ENCODE data around the gene PLEKHA3. TPM values are rescaled to one million over a fixed set of nuclear protein-coding genes. Genes with fewer than 3 reads are reported as not detected.

Gene PLEKHA3
- total and polyA plus RNA-seq, 2 experiments from 2014 or later, result 8.8 to 15.2 TPM

DNA sequence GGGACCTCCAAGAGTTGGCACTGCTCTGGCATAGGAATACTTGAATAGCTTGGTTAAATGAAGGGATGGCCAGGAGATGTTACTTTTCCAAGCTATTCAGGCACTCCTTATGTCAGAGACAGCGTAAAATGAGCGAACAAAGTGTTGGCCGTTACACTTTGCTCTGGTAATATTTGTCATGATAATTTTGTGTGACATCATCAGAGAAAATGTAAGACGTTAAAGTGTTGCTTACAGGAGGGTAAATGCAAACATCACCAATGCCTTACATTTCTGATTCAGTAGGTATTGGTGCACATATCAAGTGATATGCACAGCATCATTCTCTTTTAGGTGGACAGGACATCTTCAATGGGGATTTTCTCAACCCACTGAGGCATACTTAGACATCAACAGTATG, 46.0 kb downstream of the PLEKHA3 start:
- Histone ChIP-seq H2AFZ (no peak overlapping the region), H3K4me3 (no peak overlapping the region), H3K4me1 (ENCODE audit: insufficient read depth) (peaks cover 8% of the 10 kb centered on the region; the same call in 1 of the 2 replicates), H3K36me3 (ENCODE audit: insufficient read depth) (no peaks in the 10 kb centered on the region), H3K4me2 (no peak overlapping the region), H3K27ac (ENCODE audit: low read depth) (no peak overlapping the region), H3K27me3 (ENCODE audit: insufficient read depth) (no peaks in the 10 kb centered on the region), H3F3A (replicated peaks; ENCODE audit: low read depth) (no peaks in the 10 kb centered on the region), H3K9me2 (ENCODE audit: insufficient read depth) (0 out of 2 replicates have a peak, but pooled peaks cover 5% of the 10 kb centered on the region), H3K79me2 (replicated peaks; ENCODE audit: insufficient read depth) (peaks cover 72% of the 10 kb centered on the region), H4K20me1 (replicated peaks; ENCODE audit: insufficient read depth) (no peaks in the 10 kb centered on the region; the same call in 1 of the 2 replicates)
- Mint-ChIP-seq H3K27ac (no peak overlapping the region), H3K4me3 (no peak overlapping the region), H3K4me1 (no peaks in the 10 kb centered on the region), H3K27me3 (ENCODE audit: insufficient read depth, low read depth, poor library complexity) (peaks cover 10% of the 10 kb centered on the region), H3K9me3 (no peaks in the 10 kb centered on the region), H3K36me3 (ENCODE audit: low read depth) (peaks cover 7% of the 10 kb centered on the region; the same call in 1 of the 3 replicates)
- TF ChIP-seq, protein P1, sequence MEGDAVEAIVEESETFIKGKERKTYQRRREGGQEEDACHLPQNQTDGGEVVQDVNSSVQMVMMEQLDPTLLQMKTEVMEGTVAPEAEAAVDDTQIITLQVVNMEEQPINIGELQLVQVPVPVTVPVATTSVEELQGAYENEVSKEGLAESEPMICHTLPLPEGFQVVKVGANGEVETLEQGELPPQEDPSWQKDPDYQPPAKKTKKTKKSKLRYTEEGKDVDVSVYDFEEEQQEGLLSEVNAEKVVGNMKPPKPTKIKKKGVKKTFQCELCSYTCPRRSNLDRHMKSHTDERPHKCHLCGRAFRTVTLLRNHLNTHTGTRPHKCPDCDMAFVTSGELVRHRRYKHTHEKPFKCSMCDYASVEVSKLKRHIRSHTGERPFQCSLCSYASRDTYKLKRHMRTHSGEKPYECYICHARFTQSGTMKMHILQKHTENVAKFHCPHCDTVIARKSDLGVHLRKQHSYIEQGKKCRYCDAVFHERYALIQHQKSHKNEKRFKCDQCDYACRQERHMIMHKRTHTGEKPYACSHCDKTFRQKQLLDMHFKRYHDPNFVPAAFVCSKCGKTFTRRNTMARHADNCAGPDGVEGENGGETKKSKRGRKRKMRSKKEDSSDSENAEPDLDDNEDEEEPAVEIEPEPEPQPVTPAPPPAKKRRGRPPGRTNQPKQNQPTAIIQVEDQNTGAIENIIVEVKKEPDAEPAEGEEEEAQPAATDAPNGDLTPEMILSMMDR (conservative IDR thresholded peaks at IDR 0.05; ENCODE audit: low read depth in 2 of 2), result no peak
- TF ChIP-seq EZH2phosphoT487 (IDR thresholded peaks at IDR 0.05; ENCODE audit: unreplicated experiment) (no peak), CREB1 (CRISPR knock-in tag; IDR thresholded peaks at IDR 0.05; ENCODE audit: low read depth) (no peak), POLR2AphosphoS5 (IDR thresholded peaks at IDR 0.05; ENCODE audit: low read depth) (no peak), JUNB (IDR thresholded peaks at IDR 0.05; ENCODE audit: unreplicated experiment) (no peak)
- DNase-seq (ENCODE audit: low spot score) (no peak), ATAC-seq (no peak)

DNA sequence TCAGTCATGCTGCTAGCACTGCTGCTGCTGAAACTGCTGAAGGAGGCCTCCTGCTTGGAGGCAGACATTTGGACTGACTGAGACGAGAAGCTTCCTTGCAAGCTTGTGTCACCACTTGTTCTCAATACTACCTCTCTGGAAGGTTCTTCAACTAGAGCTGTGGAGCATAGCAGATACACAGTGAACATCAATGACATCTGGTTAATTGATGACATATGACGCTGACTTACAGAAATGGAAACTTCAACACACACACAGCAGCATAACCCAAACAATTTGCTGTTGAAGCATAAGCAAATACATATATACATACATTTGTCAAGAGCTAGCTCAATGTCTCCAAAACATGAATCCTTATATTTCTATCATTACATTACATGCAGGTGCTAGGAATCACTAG, 47.3 kb downstream of the PLEKHA3 start:
- no peak for ATAC-seq
- Histone ChIP-seq H3K27ac (ENCODE audit: low read depth) (no peak overlapping the region), H4K20me1 (replicated peaks; ENCODE audit: insufficient read depth) (no peaks in the 10 kb centered on the region; the same call in 1 of the 2 replicates), H2AFZ (no peak overlapping the region), H3F3A (replicated peaks; ENCODE audit: low read depth) (no peaks in the 10 kb centered on the region), H3K4me3 (no peak overlapping the region), H3K4me1 (ENCODE audit: insufficient read depth) (peaks cover 8% of the 10 kb centered on the region; the same call in 1 of the 2 replicates), H3K9me2 (ENCODE audit: insufficient read depth) (no peaks in the 10 kb centered on the region), H3K79me2 (replicated peaks; ENCODE audit: insufficient read depth) (peaks cover 84% of the 10 kb centered on the region), H3K27me3 (ENCODE audit: insufficient read depth) (no peaks in the 10 kb centered on the region), H3K4me2 (no peak overlapping the region), H3K36me3 (ENCODE audit: insufficient read depth) (no peaks in the 10 kb centered on the region)
- no peak for DNase-seq (ENCODE audit: low spot score)
- H3K36me3 Mint-ChIP-seq (ENCODE audit: low read depth), result peaks cover 7% of the 10 kb centered on the region; the same call in 2 of the 3 replicates
- H3K4me1 Mint-ChIP-seq, result no peaks in the 10 kb centered on the region
- no peak overlapping the region for H3K4me3 Mint-ChIP-seq
- peaks cover 6% of the 10 kb centered on the region for H3K27me3 Mint-ChIP-seq (ENCODE audit: insufficient read depth, low read depth, poor library complexity)
- no peak overlapping the region for H3K27ac Mint-ChIP-seq
- H3K9me3 Mint-ChIP-seq, result no peaks in the 10 kb centered on the region
- TF ChIP-seq, protein P1 (conservative IDR thresholded peaks at IDR 0.05; ENCODE audit: low read depth in 2 of 2), result no peak
- TF ChIP-seq, protein P2, sequence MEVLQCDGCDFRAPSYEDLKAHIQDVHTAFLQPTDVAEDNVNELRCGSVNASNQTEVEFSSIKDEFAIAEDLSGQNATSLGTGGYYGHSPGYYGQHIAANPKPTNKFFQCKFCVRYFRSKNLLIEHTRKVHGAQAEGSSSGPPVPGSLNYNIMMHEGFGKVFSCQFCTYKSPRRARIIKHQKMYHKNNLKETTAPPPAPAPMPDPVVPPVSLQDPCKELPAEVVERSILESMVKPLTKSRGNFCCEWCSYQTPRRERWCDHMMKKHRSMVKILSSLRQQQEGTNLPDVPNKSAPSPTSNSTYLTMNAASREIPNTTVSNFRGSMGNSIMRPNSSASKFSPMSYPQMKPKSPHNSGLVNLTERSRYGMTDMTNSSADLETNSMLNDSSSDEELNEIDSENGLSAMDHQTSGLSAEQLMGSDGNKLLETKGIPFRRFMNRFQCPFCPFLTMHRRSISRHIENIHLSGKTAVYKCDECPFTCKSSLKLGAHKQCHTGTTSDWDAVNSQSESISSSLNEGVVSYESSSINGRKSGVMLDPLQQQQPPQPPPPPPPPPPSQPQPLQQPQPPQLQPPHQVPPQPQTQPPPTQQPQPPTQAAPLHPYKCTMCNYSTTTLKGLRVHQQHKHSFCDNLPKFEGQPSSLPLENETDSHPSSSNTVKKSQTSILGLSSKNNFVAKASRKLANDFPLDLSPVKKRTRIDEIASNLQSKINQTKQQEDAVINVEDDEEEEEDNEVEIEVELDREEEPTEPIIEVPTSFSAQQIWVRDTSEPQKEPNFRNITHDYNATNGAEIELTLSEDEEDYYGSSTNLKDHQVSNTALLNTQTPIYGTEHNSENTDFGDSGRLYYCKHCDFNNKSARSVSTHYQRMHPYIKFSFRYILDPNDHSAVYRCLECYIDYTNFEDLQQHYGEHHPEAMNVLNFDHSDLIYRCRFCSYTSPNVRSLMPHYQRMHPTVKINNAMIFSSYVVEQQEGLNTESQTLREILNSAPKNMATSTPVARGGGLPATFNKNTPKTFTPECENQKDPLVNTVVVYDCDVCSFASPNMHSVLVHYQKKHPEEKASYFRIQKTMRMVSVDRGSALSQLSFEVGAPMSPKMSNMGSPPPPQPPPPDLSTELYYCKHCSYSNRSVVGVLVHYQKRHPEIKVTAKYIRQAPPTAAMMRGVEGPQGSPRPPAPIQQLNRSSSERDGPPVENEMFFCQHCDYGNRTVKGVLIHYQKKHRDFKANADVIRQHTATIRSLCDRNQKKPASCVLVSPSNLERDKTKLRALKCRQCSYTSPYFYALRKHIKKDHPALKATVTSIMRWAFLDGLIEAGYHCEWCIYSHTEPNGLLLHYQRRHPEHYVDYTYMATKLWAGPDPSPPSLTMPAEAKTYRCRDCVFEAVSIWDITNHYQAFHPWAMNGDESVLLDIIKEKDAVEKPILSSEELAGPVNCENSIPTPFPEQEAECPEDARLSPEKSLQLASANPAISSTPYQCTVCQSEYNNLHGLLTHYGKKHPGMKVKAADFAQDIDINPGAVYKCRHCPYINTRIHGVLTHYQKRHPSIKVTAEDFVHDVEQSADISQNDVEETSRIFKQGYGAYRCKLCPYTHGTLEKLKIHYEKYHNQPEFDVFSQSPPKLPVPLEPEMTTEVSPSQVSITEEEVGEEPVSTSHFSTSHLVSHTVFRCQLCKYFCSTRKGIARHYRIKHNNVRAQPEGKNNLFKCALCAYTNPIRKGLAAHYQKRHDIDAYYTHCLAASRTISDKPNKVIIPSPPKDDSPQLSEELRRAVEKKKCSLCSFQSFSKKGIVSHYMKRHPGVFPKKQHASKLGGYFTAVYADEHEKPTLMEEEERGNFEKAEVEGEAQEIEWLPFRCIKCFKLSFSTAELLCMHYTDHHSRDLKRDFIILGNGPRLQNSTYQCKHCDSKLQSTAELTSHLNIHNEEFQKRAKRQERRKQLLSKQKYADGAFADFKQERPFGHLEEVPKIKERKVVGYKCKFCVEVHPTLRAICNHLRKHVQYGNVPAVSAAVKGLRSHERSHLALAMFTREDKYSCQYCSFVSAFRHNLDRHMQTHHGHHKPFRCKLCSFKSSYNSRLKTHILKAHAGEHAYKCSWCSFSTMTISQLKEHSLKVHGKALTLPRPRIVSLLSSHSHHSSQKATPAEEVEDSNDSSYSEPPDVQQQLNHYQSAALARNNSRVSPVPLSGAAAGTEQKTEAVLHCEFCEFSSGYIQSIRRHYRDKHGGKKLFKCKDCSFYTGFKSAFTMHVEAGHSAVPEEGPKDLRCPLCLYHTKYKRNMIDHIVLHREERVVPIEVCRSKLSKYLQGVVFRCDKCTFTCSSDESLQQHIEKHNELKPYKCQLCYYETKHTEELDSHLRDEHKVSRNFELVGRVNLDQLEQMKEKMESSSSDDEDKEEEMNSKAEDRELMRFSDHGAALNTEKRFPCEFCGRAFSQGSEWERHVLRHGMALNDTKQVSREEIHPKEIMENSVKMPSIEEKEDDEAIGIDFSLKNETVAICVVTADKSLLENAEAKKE (CRISPR knock-in tag; IDR thresholded peaks at IDR 0.05), result no peak
- no peak for TF ChIP-seq NANOG (IDR thresholded peaks at IDR 0.05; ENCODE audit: borderline replicate concordance)
- TF ChIP-seq ZNF114 (CRISPR knock-in tag; IDR thresholded peaks at IDR 0.05), result no peak
- no peak for TF ChIP-seq CREB1 (CRISPR knock-in tag; IDR thresholded peaks at IDR 0.05; ENCODE audit: low read depth)
- no peak for TF ChIP-seq EZH2 (IDR thresholded peaks at IDR 0.05; ENCODE audit: low read depth, unreplicated experiment)

Measured in GM23338 (cell line).